ACC112 (cell line): ENCODE data around the gene KRT5.
A peak's percentile ranks its signal among the peaks of the same experiment; 100 is the strongest.
"Not testable (repeated sequence)": the region's sequence is repeated elsewhere in the genome, so short reads cannot be mapped to it uniquely, and the experiment has no call there.

Source experiments
- H2AFZ ChIP-seq: fragments of 200-600 bp; sonication (generic); one replicate; pipeline ENCODE4 v1.6.0; 2017; ENCODE audit warnings: antibody characterized with exemption, low read length; ENCODE audit not compliant: unreplicated experiment
- H3K27ac ChIP-seq: fragments of 200-600 bp; sonication (generic); 2 replicates; pipeline ENCODE4 v1.5.1; 2014; ENCODE audit warnings: low read depth, mild to moderate bottlenecking, antibody characterized with exemption, low read length, moderate library complexity
- H3K27me3 ChIP-seq: fragments of 200-600 bp; sonication (generic); 2 replicates; pipeline ENCODE4 v1.6.1; 2014; ENCODE audit warnings: mild to moderate bottlenecking, antibody characterized with exemption, low read length, moderate library complexity, mixed read lengths; ENCODE audit not compliant: insufficient read depth
- H3K36me3 ChIP-seq: fragments of 200-600 bp; sonication (generic); 2 replicates; pipeline ENCODE4 v1.6.1; 2016; ENCODE audit warnings: mild to moderate bottlenecking, antibody characterized with exemption, low read length, moderate library complexity, mixed read lengths; ENCODE audit not compliant: insufficient read depth
- H3K4me1 ChIP-seq: fragments of 200-600 bp; sonication (generic); one replicate; pipeline ENCODE4 v1.6.1; 2016; ENCODE audit warnings: low read length, mixed read lengths; ENCODE audit not compliant: insufficient read depth, unreplicated experiment, control insufficient read depth
- H3K4me3 ChIP-seq: fragments of 200-600 bp; sonication (generic); 2 replicates; pipeline ENCODE4 v1.5.1; 2014; ENCODE audit warnings: mild to moderate bottlenecking, low read depth, low read length
- H3K79me2 ChIP-seq: fragments of 200-600 bp; sonication (generic); one replicate; pipeline ENCODE4 v1.6.0; 2016; ENCODE audit warnings: low read length; ENCODE audit not compliant: control insufficient read depth, unreplicated experiment, insufficient read depth

KRT5 gene

GRCh38 chr12:52493172-52493571 is 27.0 kb downstream of the KRT5 start, which contains the start of gene KRT6A:
Gene KRT6A (minus strand): TSS chr12:52493257. CDS start chr12:52493188, 69 bp downstream.
- Histone ChIP-seq H3K4me3 (no peak within 1 kb of the TSS), H3K36me3 (no peaks in the 10 kb centered on the region), H2AFZ (no peak within 1 kb of the TSS), H3K27me3 (no peaks in the 10 kb centered on the region), H3K4me1 (peaks cover 50% of the 10 kb centered on the region), H3K79me2 (no peaks in the 10 kb centered on the region), H3K27ac (peak within 1 kb of the TSS; percentile 98)

- not testable (repeated sequence) for H2AFZ ChIP-seq, H3K27ac ChIP-seq, H3K36me3 ChIP-seq, H3K79me2 ChIP-seq, H3K4me3 ChIP-seq, H3K27me3 ChIP-seq
- peaks cover 45% of the 10 kb centered on the region for H3K4me1 ChIP-seq
Measured at GRCh38 chr12:52492405-52492804, 27.8 kb downstream of the KRT5 start.

- peaks cover 36% of the 10 kb centered on the region for H3K4me1 ChIP-seq
- H2AFZ ChIP-seq, H3K4me3 ChIP-seq, H3K27ac ChIP-seq, H3K27me3 ChIP-seq, H3K36me3 ChIP-seq, H3K79me2 ChIP-seq: not testable (repeated sequence)
Measured at GRCh38 chr12:52491495-52491894, 28.7 kb downstream of the KRT5 start.

- Histone ChIP-seq H3K27ac (no peak overlapping the region), H3K79me2 (no peaks in the 10 kb centered on the region), H3K4me3 (no peak overlapping the region), H3K36me3 (no peaks in the 10 kb centered on the region), H2AFZ (no peak overlapping the region), H3K4me1 (peaks cover 9% of the 10 kb centered on the region), H3K27me3 (no peaks in the 10 kb centered on the region)
Measured at GRCh38 chr12:52488736-52489135, 31.5 kb downstream of the KRT5 start.

GRCh38 chr12:52487744-52488443 is 32.3 kb downstream of the KRT5 start:
- not testable (repeated sequence) for H3K4me1 ChIP-seq, H3K4me3 ChIP-seq, H3K79me2 ChIP-seq, H3K27me3 ChIP-seq, H3K27ac ChIP-seq, H2AFZ ChIP-seq, H3K36me3 ChIP-seq

GRCh38 chr12:52487211-52487610 is 33.0 kb downstream of the KRT5 start:
- Histone ChIP-seq H2AFZ (no peak overlapping the region), H3K27ac (no peak overlapping the region), H3K79me2 (no peaks in the 10 kb centered on the region), H3K27me3 (no peaks in the 10 kb centered on the region), H3K36me3 (no peaks in the 10 kb centered on the region), H3K4me3 (no peak overlapping the region), H3K4me1 (no peaks in the 10 kb centered on the region)

GRCh38 chr12:52486166-52487105 is 33.8 kb downstream of the KRT5 start:
- no peaks in the 10 kb centered on the region for H3K79me2 ChIP-seq
- H3K36me3 ChIP-seq: no peaks in the 10 kb centered on the region
- no peak overlapping the region for H2AFZ ChIP-seq
- no peak overlapping the region for H3K4me3 ChIP-seq
- no peaks in the 10 kb centered on the region for H3K4me1 ChIP-seq
- H3K27me3 ChIP-seq: no peaks in the 10 kb centered on the region
- H3K27ac ChIP-seq: no peak overlapping the region

GRCh38 chr12:52480073-52480472 is 40.1 kb downstream of the KRT5 start:
- no peak overlapping the region for H2AFZ ChIP-seq
- no peaks in the 10 kb centered on the region for H3K4me1 ChIP-seq
- H3K27ac ChIP-seq: no peak overlapping the region
- H3K27me3 ChIP-seq: no peaks in the 10 kb centered on the region
- H3K36me3 ChIP-seq: no peaks in the 10 kb centered on the region
- H3K4me3 ChIP-seq: no peak overlapping the region
- H3K79me2 ChIP-seq: no peaks in the 10 kb centered on the region

GRCh38 chr12:52477651-52478050 is 42.5 kb downstream of the KRT5 start:
- H3K27ac ChIP-seq: no peak overlapping the region
- no peaks in the 10 kb centered on the region for H3K79me2 ChIP-seq
- no peak overlapping the region for H2AFZ ChIP-seq
- H3K36me3 ChIP-seq: no peaks in the 10 kb centered on the region
- H3K27me3 ChIP-seq: no peaks in the 10 kb centered on the region
- H3K4me1 ChIP-seq: no peaks in the 10 kb centered on the region
- no peak overlapping the region for H3K4me3 ChIP-seq

- Histone ChIP-seq H3K27me3 (no peaks in the 10 kb centered on the region), H3K4me3 (no peak overlapping the region), H3K4me1 (no peaks in the 10 kb centered on the region), H3K79me2 (no peaks in the 10 kb centered on the region), H2AFZ (no peak overlapping the region), H3K27ac (no peak overlapping the region), H3K36me3 (no peaks in the 10 kb centered on the region)
Measured at GRCh38 chr12:52474212-52474611, 46.0 kb downstream of the KRT5 start.

GRCh38 chr12:52473768-52474167 is 46.4 kb downstream of the KRT5 start, which contains the start of gene KRT6C:
Gene KRT6C (minus strand): TSS chr12:52473805. CDS start chr12:52473737, 68 bp downstream.
- H3K4me1 ChIP-seq: no peaks in the 10 kb centered on the region
- no peaks in the 10 kb centered on the region for H3K27me3 ChIP-seq
- no peaks in the 10 kb centered on the region for H3K79me2 ChIP-seq
- H3K36me3 ChIP-seq: no peaks in the 10 kb centered on the region
- H3K4me3 ChIP-seq: no peak within 1 kb of the TSS
- H3K27ac ChIP-seq: no peak within 1 kb of the TSS
- no peak within 1 kb of the TSS for H2AFZ ChIP-seq
